A549 (cell line): ENCODE results near the gene MRM3. TPM values are rescaled to one million over a fixed set of nuclear protein-coding genes. Genes with fewer than 3 reads are reported as not detected.
A peak's percentile ranks its signal among the peaks of the same experiment; 100 is the strongest.
"Not testable (repeated sequence)": the region's sequence is repeated elsewhere in the genome, so short reads cannot be mapped to it uniquely, and the experiment has no call there.

Experiments used
- ATAC-seq, 2 experiments: fragments of 200-7000 bp in 1 of 2; fragments of >200 bp in 1 of 2; cut with Nextera tagmentation in 1 of 2; cut with Tn5 transposase in 1 of 2; 3 replicates each; pipeline versions ENCODE4 v1.8.0 to v1.9.1; 2018 to 2020; ENCODE audit warnings: mild to moderate bottlenecking in 1 of 2, moderate library complexity in 1 of 2
- CTCF ChIA-PET: fragments of 300-600 bp; sonication (Branson Sonifier 250); formaldehyde crosslinking; extraction: SDS; loops from one replicate; lab custom pipeline; 2021; ENCODE audit warnings: antibody characterized with exemption, inconsistent platforms; lab: Yijun Ruan, JAX
- POLR2A ChIA-PET: fragments of 350-600 bp; formaldehyde crosslinking; extraction: SDS; loops from one replicate; lab custom pipeline; 2021; ENCODE audit warnings: antibody characterized with exemption, inconsistent platforms; lab: Yijun Ruan, JAX
- DNase-seq, 2 experiments: peaks; one replicate each; pipeline versions ENCODE4 v3.0.0 to v3.0.0-alpha.2; 2011 to 2016; ENCODE audit warnings: low read depth in 1 of 2, low spot score in 1 of 2
- FAIRE-seq: peaks from 2 replicates; lab custom pipeline; 2011; peaks lifted over from hg19 to GRCh38; lab: Jason Lieb, UNC
- H3K27ac ChIP-seq, 2 experiments: fragments of >200 bp; sonication (Bioruptor Twin); formaldehyde crosslinking; 3 replicates each; pipeline ENCODE4 v1.5.1; 2016 to 2017
- H3K4me1 ChIP-seq: fragments of >200 bp; sonication (Bioruptor Twin); formaldehyde crosslinking; 3 replicates; pipeline ENCODE4 v1.6.1; 2016
- H3K4me2 ChIP-seq: fragments of >200 bp; sonication (Bioruptor Twin); formaldehyde crosslinking; 3 replicates; pipeline ENCODE4 v1.6.1; 2016
- H3K4me3 ChIP-seq: fragments of >200 bp; sonication (Bioruptor Twin); formaldehyde crosslinking; 3 replicates; pipeline ENCODE4 v1.5.1; 2016
- H3K9me3 ChIP-seq: fragments of >200 bp; sonication (Bioruptor Twin); formaldehyde crosslinking; 3 replicates; pipeline ENCODE4 v1.6.1; 2016
- CHD2 ChIP-seq: fragments of 150-350 bp; IDR thresholded peaks from 2 replicates; pipeline ENCODE4 v1.6.1; 2014; ENCODE audit warnings: low read length; ENCODE audit not compliant: partially characterized antibody
- CHD4 ChIP-seq: fragments of 200-600 bp; sonication (generic); IDR thresholded peaks from 2 replicates; pipeline ENCODE4 v1.6.1; 2016; ENCODE audit warnings: antibody characterized with exemption, mild to moderate bottlenecking, borderline replicate concordance
- CTCF ChIP-seq: fragments of >200 bp; sonication (Bioruptor Twin); formaldehyde crosslinking; IDR thresholded peaks from 3 replicates; pipeline ENCODE4 v1.5.1; 2016
- FOSB ChIP-seq: fragments of 250-450 bp; sonication (Bioruptor Pico); IDR thresholded peaks from 2 replicates; pipeline ENCODE4 v1.5.0; 2020; ENCODE audit warnings: mild to moderate bottlenecking, moderate library complexity
- HEYL ChIP-seq: fragments of 250-450 bp; sonication (Bioruptor Pico); IDR thresholded peaks from 2 replicates; pipeline ENCODE4 v1.8.0; 2021; ENCODE audit warnings: mild to moderate bottlenecking, moderate library complexity
- HOXB13 ChIP-seq: fragments of 250-450 bp; sonication (Bioruptor Pico); IDR thresholded peaks from 2 replicates; pipeline ENCODE4 v1.5.0; 2020; ENCODE audit warnings: low read depth, mild to moderate bottlenecking, moderate library complexity
- JUN ChIP-seq, 2 experiments: fragments of >200 bp; sonication (Bioruptor Twin); formaldehyde crosslinking; IDR thresholded peaks; 2 replicates in 1 of 2; 3 replicates in 1 of 2; pipeline ENCODE4 v1.6.1; 2016 to 2017
- JUNB ChIP-seq: fragments of >200 bp; sonication (Bioruptor Twin); formaldehyde crosslinking; IDR thresholded peaks from 2 replicates; pipeline ENCODE4 v1.6.1; 2016
- KDM5A ChIP-seq: fragments of 200-600 bp; sonication (generic); IDR thresholded peaks from 2 replicates; pipeline ENCODE4 v1.6.1; 2016; ENCODE audit warnings: antibody characterized with exemption, mild to moderate bottlenecking
- MYC ChIP-seq: IDR thresholded peaks from 2 replicates; pipeline ENCODE4 v1.6.1; 2012; ENCODE audit warnings: mild to moderate bottlenecking, inconsistent platforms, low read length, improper control_type of control experiment, borderline replicate concordance
- PHF8 ChIP-seq: fragments of 200-600 bp; sonication (generic); IDR thresholded peaks from 2 replicates; pipeline ENCODE4 v1.6.1; 2016; ENCODE audit warnings: low read depth, mild to moderate bottlenecking, antibody characterized with exemption, moderate library complexity, borderline replicate concordance
- RAD21 ChIP-seq, 2 experiments: fragments of >200 bp in 1 of 2; sonication (Bioruptor Twin) in 1 of 2; formaldehyde crosslinking in 1 of 2; IDR thresholded peaks in 1 of 2; conservative IDR thresholded peaks in 1 of 2; 2 replicates in 1 of 2; 3 replicates in 1 of 2; pipeline ENCODE4 v1.6.1; 2012 to 2018; ENCODE audit warnings: inconsistent platforms in 1 of 2
- TP53 ChIP-seq: fragments of 250-450 bp; sonication (Bioruptor Pico); IDR thresholded peaks from 2 replicates; pipeline ENCODE4 v1.5.0; 2021; ENCODE audit warnings: mild to moderate bottlenecking, moderate library complexity
- USF2 ChIP-seq: fragments of 450-650 bp; IDR thresholded peaks from 2 replicates; pipeline ENCODE4 v1.6.1; 2014; ENCODE audit warnings: antibody characterized with exemption
- ZSCAN20 ChIP-seq: fragments of 250-450 bp; sonication (Bioruptor Pico); IDR thresholded peaks from 2 replicates; pipeline ENCODE4 v1.8.0; 2022; ENCODE audit warnings: mild to moderate bottlenecking, moderate library complexity
- WGBS: methylation state at CpG from one replicate; pipeline ENCODE4 v1.1.6; 2017; ENCODE audit errors: missing lambda C conversion rate; 5-methylcytosine and 5-hydroxymethylcytosine counted together
- polyA plus RNA-seq, 4 experiments: library from polyadenylated mRNA; depleted of rRNA in 3 of 4; stranded (reverse); fragments of >200 nt; fragmentation: RNase III in 1 of 4; extraction: RNeasy Plus Mini Kit Qiagen cat#74134 plus additional on column Dnase treatment in 1 of 4; gene quantifications; 2 replicates in 3 of 4; 3 replicates in 1 of 4; pipeline ENCODE4 v1.2.3, GENCODE V29; 2011 to 2017
- TF ChIP-seq, protein P1 (sequence below): fragments of 250-450 bp; sonication (Bioruptor Pico); IDR thresholded peaks from 2 replicates; pipeline ENCODE4 v1.5.0; 2021; ENCODE audit warnings: mild to moderate bottlenecking, moderate library complexity, borderline replicate concordance

The MRM3 gene
- polyA plus RNA-seq, 2 of the 4 experiments (the other 2 are of a cell fraction): 38.8 to 47.1 TPM

- Histone ChIP-seq H3K4me2 (no peak overlapping the region), H3K4me1 (no peaks in the 10 kb centered on the region), H3K27ac (no peak overlapping the region), H3K9me3 (peaks cover 8% of the 10 kb centered on the region), H3K4me3 (no peak overlapping the region)
- ATAC-seq (peak in 1 of 2 experiments; percentile 22; a peak in 1 of 6 replicates), FAIRE-seq (no peak), DNase-seq (no peak)
- POLR2A ChIA-PET: no interaction called here
- WGBS: 80% methylated on average over 6 of the region's 6 CpGs
- no peak for TF ChIP-seq TP53
- no peak for TF ChIP-seq KDM5A
- no peak for TF ChIP-seq PHF8
- TF ChIP-seq, protein P1, sequence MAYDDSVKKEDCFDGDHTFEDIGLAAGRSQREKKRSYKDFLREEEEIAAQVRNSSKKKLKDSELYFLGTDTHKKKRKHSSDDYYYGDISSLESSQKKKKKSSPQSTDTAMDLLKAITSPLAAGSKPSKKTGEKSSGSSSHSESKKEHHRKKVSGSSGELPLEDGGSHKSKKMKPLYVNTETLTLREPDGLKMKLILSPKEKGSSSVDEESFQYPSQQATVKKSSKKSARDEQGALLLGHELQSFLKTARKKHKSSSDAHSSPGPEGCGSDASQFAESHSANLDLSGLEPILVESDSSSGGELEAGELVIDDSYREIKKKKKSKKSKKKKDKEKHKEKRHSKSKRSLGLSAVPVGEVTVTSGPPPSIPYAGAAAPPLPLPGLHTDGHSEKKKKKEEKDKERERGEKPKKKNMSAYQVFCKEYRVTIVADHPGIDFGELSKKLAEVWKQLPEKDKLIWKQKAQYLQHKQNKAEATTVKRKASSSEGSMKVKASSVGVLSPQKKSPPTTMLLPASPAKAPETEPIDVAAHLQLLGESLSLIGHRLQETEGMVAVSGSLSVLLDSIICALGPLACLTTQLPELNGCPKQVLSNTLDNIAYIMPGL (CRISPR knock-in tag): no peak
- TF ChIP-seq HOXB13 (CRISPR knock-in tag): no peak
- no peak for TF ChIP-seq FOSB (CRISPR knock-in tag)
- no peak for TF ChIP-seq USF2
- TF ChIP-seq ZSCAN20 (CRISPR knock-in tag): no peak
- no peak for TF ChIP-seq JUN (IDR thresholded peaks at IDR 0.05)
- no peak for TF ChIP-seq CTCF
- TF ChIP-seq JUNB: no peak
- TF ChIP-seq MYC: no peak
- CTCF ChIA-PET: interaction anchor here (0.7 to 2.4 kb wide), 7 partner anchors 10 to 163 kb away, joined by 3 to 9 read pairs (median 3); partner anchors contain the start of genes NXN and TIMM22
Observed at GRCh38 chr17:834136-834535, 52.0 kb downstream of the MRM3 start.

- POLR2A ChIA-PET: no interaction called here
- ATAC-seq: no peak
- no peak overlapping the region for H3K27ac ChIP-seq
- H3K4me3 ChIP-seq: no peak overlapping the region
- TF ChIP-seq TP53: no peak
- no peak for TF ChIP-seq CHD2
- no peak for TF ChIP-seq RAD21 (conservative IDR thresholded peaks at IDR 0.05 in 1 of 2, IDR thresholded peaks at IDR 0.05 in 1 of 2)
- no peak for TF ChIP-seq HEYL (CRISPR knock-in tag)
- no peak for TF ChIP-seq CHD4
- FAIRE-seq: no peak
- H3K4me1 ChIP-seq: no peaks in the 10 kb centered on the region
- no peak overlapping the region for H3K4me2 ChIP-seq
- no peak for DNase-seq
- CTCF ChIA-PET: interaction anchor here (1.2 kb wide), 1 partner anchor 12 kb away, joined by 6 read pairs; no protein-coding TSS in a partner anchor
- H3K9me3 ChIP-seq: peaks cover 8% of the 10 kb centered on the region
- WGBS: 79% methylated on average over 9 of the region's 9 CpGs
Observed at GRCh38 chr17:835263-835662, 53.1 kb downstream of the MRM3 start.

- FAIRE-seq, H3K4me3 ChIP-seq: not testable (repeated sequence)
- WGBS: 71% methylated on average over 4 of the region's 27 CpGs
Observed at GRCh38 chr17:835721-836120, 53.6 kb downstream of the MRM3 start.

More at GRCh38 chr17:835721-836120, 53.6 kb downstream of the MRM3 start:
- DNase-seq, H3K4me1 ChIP-seq, H3K9me3 ChIP-seq, H3K4me2 ChIP-seq, POLR2A ChIA-PET, ATAC-seq, H3K27ac ChIP-seq: not testable (repeated sequence)
- CTCF ChIA-PET: interaction anchor here (1.2 kb wide), 1 partner anchor 12 kb away, joined by 6 read pairs; no protein-coding TSS in a partner anchor
